ENCODE measurements around the gene INSR.
A peak's percentile ranks its signal among the peaks of the same experiment; 100 is the strongest.
"Not testable (repeated sequence)": the region's sequence is repeated elsewhere in the genome, so short reads cannot be mapped to it uniquely, and the experiment has no call there.

The INSR gene

GRCh38 chr19:7214324-7215089 lies 79.7 kb downstream of the INSR start:
- H3K27ac ChIP-seq (ENCODE audit: low read length), result no peak overlapping the region
- H3K4me1 ChIP-seq (ENCODE audit: insufficient read depth, low read length), result peaks cover 17% of the 10 kb centered on the region
- H3K36me3 ChIP-seq (ENCODE audit: insufficient read depth, low read depth, low read length), result no peaks in the 10 kb centered on the region

GRCh38 chr19:7213628-7214323 lies 80.4 kb downstream of the INSR start:
- no peaks in the 10 kb centered on the region for H3K9me3 ChIP-seq (ENCODE audit: insufficient read depth, low read depth, low read length)
- H3K9ac ChIP-seq (ENCODE audit: low read depth, low read length), result peak overlapping the region; percentile 6; the same call in 1 of the 2 replicates
- H3K4me1 ChIP-seq (ENCODE audit: insufficient read depth, low read length), result peaks cover 17% of the 10 kb centered on the region
- H3K27me3 ChIP-seq (ENCODE audit: insufficient read depth, low read length), result no peaks in the 10 kb centered on the region
- no peak overlapping the region; the same call in 1 of the 2 replicates for H3K4me3 ChIP-seq (ENCODE audit: low read length)
- H3K27ac ChIP-seq (ENCODE audit: low read length), result no peak overlapping the region
- H3K36me3 ChIP-seq (ENCODE audit: insufficient read depth, low read depth, low read length), result no peaks in the 10 kb centered on the region

More at GRCh38 chr19:7214324-7215089, 79.7 kb downstream of the INSR start:
- H3K9me3 ChIP-seq (ENCODE audit: insufficient read depth, low read depth, low read length), result no peaks in the 10 kb centered on the region
- H3K4me3 ChIP-seq (ENCODE audit: low read length), result no peak overlapping the region
- H3K27me3 ChIP-seq (ENCODE audit: insufficient read depth, low read length), result no peaks in the 10 kb centered on the region
- no peak overlapping the region; the same call in 1 of the 2 replicates for H3K9ac ChIP-seq (ENCODE audit: low read depth, low read length)

GRCh38 chr19:7211191-7211951 lies 82.8 kb downstream of the INSR start:
- Histone ChIP-seq H3K4me1 (ENCODE audit: insufficient read depth, low read length) (peaks cover 17% of the 10 kb centered on the region), H3K4me3 (ENCODE audit: low read length) (no peak overlapping the region), H3K9me3 (ENCODE audit: insufficient read depth, low read depth, low read length) (no peaks in the 10 kb centered on the region), H3K36me3 (ENCODE audit: insufficient read depth, low read depth, low read length) (no peaks in the 10 kb centered on the region), H3K27me3 (ENCODE audit: insufficient read depth, low read length) (no peaks in the 10 kb centered on the region), H3K27ac (ENCODE audit: low read length) (no peak overlapping the region), H3K9ac (ENCODE audit: low read depth, low read length) (no peak overlapping the region)

GRCh38 chr19:7210359-7210758 lies 83.9 kb downstream of the INSR start:
- Histone ChIP-seq H3K9me3 (ENCODE audit: insufficient read depth, low read depth, low read length) (no peaks in the 10 kb centered on the region), H3K36me3 (ENCODE audit: insufficient read depth, low read depth, low read length) (no peaks in the 10 kb centered on the region), H3K4me3 (ENCODE audit: low read length) (no peak overlapping the region), H3K27me3 (ENCODE audit: insufficient read depth, low read length) (no peaks in the 10 kb centered on the region), H3K27ac (ENCODE audit: low read length) (no peak overlapping the region), H3K9ac (ENCODE audit: low read depth, low read length) (no peak overlapping the region), H3K4me1 (ENCODE audit: insufficient read depth, low read length) (peaks cover 17% of the 10 kb centered on the region)

- H3K36me3 ChIP-seq (ENCODE audit: insufficient read depth, low read depth, low read length); H3K9ac ChIP-seq (ENCODE audit: low read depth, low read length); H3K4me3 ChIP-seq (ENCODE audit: low read length); H3K27ac ChIP-seq (ENCODE audit: low read length); H3K27me3 ChIP-seq (ENCODE audit: insufficient read depth, low read length); H3K9me3 ChIP-seq (ENCODE audit: insufficient read depth, low read depth, low read length): not testable (repeated sequence)
- peaks cover 17% of the 10 kb centered on the region for H3K4me1 ChIP-seq (ENCODE audit: insufficient read depth, low read length)
Measured at GRCh38 chr19:7209597-7210325, 84.5 kb downstream of the INSR start.

GRCh38 chr19:7209036-7209435 lies 85.2 kb downstream of the INSR start:
- H3K27ac ChIP-seq (ENCODE audit: low read length); H3K9me3 ChIP-seq (ENCODE audit: insufficient read depth, low read depth, low read length); H3K27me3 ChIP-seq (ENCODE audit: insufficient read depth, low read length); H3K36me3 ChIP-seq (ENCODE audit: insufficient read depth, low read depth, low read length); H3K4me3 ChIP-seq (ENCODE audit: low read length); H3K9ac ChIP-seq (ENCODE audit: low read depth, low read length): not testable (repeated sequence)
- peaks cover 12% of the 10 kb centered on the region for H3K4me1 ChIP-seq (ENCODE audit: insufficient read depth, low read length)

GRCh38 chr19:7203332-7203731 lies 90.9 kb downstream of the INSR start:
- no peaks in the 10 kb centered on the region; the same call in 1 of the 2 replicates for H3K27me3 ChIP-seq (ENCODE audit: insufficient read depth, low read length)
- no peak overlapping the region for H3K9ac ChIP-seq (ENCODE audit: low read depth, low read length)
- no peaks in the 10 kb centered on the region for H3K36me3 ChIP-seq (ENCODE audit: insufficient read depth, low read depth, low read length)
- H3K27ac ChIP-seq (ENCODE audit: low read length), result no peak overlapping the region
- H3K4me1 ChIP-seq (ENCODE audit: insufficient read depth, low read length), result no peaks in the 10 kb centered on the region
- no peaks in the 10 kb centered on the region for H3K9me3 ChIP-seq (ENCODE audit: insufficient read depth, low read depth, low read length)
- no peak overlapping the region for H3K4me3 ChIP-seq (ENCODE audit: low read length)

GRCh38 chr19:7202888-7203287 lies 91.3 kb downstream of the INSR start:
- no peak overlapping the region for H3K4me3 ChIP-seq (ENCODE audit: low read length)
- no peaks in the 10 kb centered on the region for H3K4me1 ChIP-seq (ENCODE audit: insufficient read depth, low read length)
- H3K27ac ChIP-seq (ENCODE audit: low read length), result no peak overlapping the region
- H3K36me3 ChIP-seq (ENCODE audit: insufficient read depth, low read depth, low read length), result no peaks in the 10 kb centered on the region
- no peak overlapping the region for H3K9ac ChIP-seq (ENCODE audit: low read depth, low read length)
- H3K27me3 ChIP-seq (ENCODE audit: insufficient read depth, low read length), result no peaks in the 10 kb centered on the region; the same call in 1 of the 2 replicates
- H3K9me3 ChIP-seq (ENCODE audit: insufficient read depth, low read depth, low read length), result no peaks in the 10 kb centered on the region

GRCh38 chr19:7200736-7201135 lies 93.5 kb downstream of the INSR start:
- no peak overlapping the region for H3K27ac ChIP-seq (ENCODE audit: low read length)
- H3K4me3 ChIP-seq (ENCODE audit: low read length), result no peak overlapping the region
- no peaks in the 10 kb centered on the region; the same call in 1 of the 2 replicates for H3K27me3 ChIP-seq (ENCODE audit: insufficient read depth, low read length)
- H3K36me3 ChIP-seq (ENCODE audit: insufficient read depth, low read depth, low read length), result no peaks in the 10 kb centered on the region
- H3K9ac ChIP-seq (ENCODE audit: low read depth, low read length), result no peak overlapping the region
- H3K4me1 ChIP-seq (ENCODE audit: insufficient read depth, low read length), result no peaks in the 10 kb centered on the region
- H3K9me3 ChIP-seq (ENCODE audit: insufficient read depth, low read depth, low read length), result no peaks in the 10 kb centered on the region

GRCh38 chr19:7199613-7200533 lies 94.3 kb downstream of the INSR start:
- no peaks in the 10 kb centered on the region for H3K4me1 ChIP-seq (ENCODE audit: insufficient read depth, low read length)
- no peak overlapping the region for H3K4me3 ChIP-seq (ENCODE audit: low read length)
- no peaks in the 10 kb centered on the region for H3K36me3 ChIP-seq (ENCODE audit: insufficient read depth, low read depth, low read length)
- no peaks in the 10 kb centered on the region; the same call in 1 of the 2 replicates for H3K27me3 ChIP-seq (ENCODE audit: insufficient read depth, low read length)
- H3K9ac ChIP-seq (ENCODE audit: low read depth, low read length), result no peak overlapping the region
- H3K27ac ChIP-seq (ENCODE audit: low read length), result no peak overlapping the region
- H3K9me3 ChIP-seq (ENCODE audit: insufficient read depth, low read depth, low read length), result no peaks in the 10 kb centered on the region
